GM21447 (cell line): Measurements from ENCODE around the gene PFDN5.
A peak's percentile ranks its signal among the peaks of the same experiment; 100 is the strongest.

Experiments used
- ATAC-seq: cut with Tn5 transposase; IDR thresholded peaks from one replicate; pipeline ENCODE4 v1.9.1; 2021; ENCODE audit not compliant: unreplicated experiment

Gene PFDN5

GRCh38 chr12:53295070-53295890 lies at the start of gene PFDN5:
Gene PFDN5 (plus strand): TSS chr12:53295542. CDS start chr12:53295568, 26 bp downstream.
- peak; percentile 79 for ATAC-seq

GRCh38 chr12:53251477-53252348 lies 43.6 kb upstream of the PFDN5 start:
- peak; percentile 75 for ATAC-seq

GRCh38 chr12:53252349-53252916 lies 42.9 kb upstream of the PFDN5 start:
- no peak for ATAC-seq

- no peak for ATAC-seq
These were observed 42.0 kb upstream of the PFDN5 start for GRCh38 chr12:53253298-53253697.

DNA sequence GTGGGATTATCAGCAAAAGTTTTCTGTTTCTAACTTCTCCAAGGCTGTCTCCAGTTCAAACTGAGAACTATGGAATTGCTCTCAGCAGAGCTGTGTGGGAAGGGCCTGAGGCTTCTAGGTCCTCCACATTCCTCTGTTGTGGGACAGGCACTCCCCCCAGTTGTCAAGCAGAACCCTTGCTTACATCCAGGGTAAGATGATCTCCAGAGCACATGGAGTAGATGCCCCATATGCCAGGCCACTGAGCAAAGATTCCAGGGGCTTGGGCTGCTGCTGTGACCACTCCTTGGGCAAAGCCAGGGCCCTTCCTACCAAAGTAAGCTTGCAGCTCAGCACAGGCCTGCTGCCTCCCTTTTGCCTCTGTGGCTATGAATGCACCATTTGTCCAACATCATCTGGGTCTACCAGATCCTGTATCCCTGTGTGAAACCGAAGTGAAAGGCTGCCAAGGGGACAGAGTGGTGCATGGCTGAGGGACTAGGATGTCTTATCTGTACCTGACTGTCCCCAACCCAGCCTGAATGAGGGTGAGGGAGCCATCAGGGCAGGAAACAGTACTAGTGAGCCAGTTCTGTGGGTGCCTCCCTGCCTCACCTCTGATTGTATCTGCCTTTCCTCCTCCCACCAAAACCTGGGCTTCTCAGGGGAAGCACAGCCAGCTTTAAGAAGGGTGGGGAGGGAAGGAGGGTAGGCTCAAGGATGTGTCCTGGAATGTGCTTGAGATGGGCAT lies 40.4 kb upstream of the PFDN5 start:
- no peak for ATAC-seq

- no peak for ATAC-seq
These were observed 39.3 kb upstream of the PFDN5 start for GRCh38 chr12:53255996-53256395.

- no peak for ATAC-seq
These were observed 36.5 kb upstream of the PFDN5 start for GRCh38 chr12:53258541-53259539.

DNA sequence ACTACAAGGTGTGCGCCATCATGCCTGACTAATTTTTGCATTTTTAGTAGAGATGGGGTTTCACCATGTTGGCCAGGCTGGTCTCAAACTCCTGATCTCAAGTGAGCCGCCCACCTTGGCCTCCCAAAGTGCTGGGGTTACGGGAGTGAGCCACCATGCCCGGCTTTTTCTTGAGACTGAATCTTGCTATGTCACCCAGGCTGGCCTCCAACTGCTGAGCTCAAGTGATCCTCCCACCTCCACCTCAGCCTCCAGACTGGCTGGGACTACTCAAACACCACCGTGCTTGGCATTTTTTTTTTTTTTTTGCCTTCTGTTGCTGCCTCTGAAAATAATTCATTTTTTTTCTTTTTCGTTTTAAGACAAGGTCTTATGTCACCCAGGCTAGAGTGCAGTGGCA lies 35.5 kb upstream of the PFDN5 start:
- ATAC-seq = no peak

DNA sequence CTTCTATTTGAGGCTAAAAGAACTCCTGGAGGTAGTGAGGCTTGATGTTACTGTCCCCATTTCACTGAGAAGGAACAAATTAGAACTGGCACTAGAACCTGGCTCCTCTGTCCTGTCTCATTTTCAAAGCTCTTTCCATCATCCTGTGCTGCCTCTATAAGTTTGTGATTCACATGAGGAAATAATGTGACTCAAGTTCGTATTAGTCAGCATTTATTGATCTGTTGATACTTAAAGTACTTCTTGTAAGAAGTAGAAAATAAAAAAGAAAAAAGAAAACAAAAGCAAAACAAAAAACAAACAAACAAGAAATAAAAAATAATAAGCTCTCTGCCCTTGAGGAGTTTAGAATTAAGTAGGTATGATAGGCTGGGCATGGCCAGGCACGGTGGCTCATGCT lies 29.6 kb upstream of the PFDN5 start:
- ATAC-seq = no peak

DNA sequence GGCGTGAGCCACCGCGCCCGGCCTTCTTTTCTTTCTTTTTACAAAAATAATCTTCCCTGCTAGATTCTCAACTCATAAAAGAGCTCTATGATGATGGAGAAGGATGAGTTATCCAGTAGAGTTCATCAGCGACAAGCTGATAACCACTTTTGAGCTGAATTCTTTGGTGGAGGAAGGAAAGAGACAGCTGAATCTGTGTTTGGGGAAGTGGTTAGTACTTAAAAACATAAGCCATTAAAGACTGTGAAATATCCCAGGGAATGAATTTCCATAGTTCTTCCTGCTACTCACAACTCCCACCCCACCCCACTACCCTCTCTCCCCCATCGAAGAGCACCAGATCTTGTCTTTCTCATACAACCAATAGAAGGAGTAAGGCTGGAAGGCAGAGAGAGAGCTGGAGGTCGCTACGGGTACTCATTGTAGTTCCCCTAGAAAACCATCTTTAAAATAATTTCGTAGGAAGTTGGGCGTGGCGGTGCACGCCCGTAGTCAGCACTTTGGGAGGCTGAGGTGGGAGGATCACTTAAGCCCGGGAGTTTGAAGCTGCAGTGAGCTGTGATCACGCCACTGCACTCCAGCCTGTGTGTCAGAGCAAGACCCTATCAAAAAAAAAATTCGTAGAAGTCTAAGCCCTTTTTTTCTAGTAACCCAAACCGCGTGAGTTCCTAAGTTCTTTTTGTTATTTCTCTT lies 27.9 kb upstream of the PFDN5 start:
- no peak for ATAC-seq

DNA sequence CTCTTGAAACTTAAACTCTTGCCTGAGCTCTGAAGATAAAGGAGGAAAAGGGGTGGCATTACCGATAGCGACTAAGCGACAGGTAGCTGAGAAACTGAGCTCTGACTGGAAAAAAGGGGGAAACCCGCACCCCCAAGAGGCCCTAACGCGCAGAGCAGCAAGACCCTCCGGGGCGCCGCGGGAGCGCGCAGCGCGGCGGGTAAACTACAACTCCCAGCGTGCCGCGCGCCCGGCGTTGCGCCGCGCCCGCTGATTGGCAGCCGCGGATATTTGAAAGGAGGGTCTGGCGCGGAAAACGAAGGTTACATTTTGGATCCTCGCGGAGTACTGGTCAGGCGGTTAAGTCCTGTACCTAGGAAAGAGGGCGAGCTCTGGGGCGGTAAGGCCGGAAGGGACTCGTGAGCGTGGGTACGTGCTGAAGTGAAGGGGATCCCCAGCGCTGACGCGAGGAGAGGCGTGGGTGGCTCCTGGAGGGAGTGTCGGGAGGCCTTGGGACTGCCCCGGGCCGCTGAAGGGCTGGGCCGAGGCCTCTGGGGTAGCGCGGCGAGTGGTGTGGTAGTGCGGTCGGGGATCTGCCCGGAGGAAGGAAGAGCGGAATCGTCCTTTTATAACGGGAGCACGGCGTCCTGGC lies 27.2 kb upstream of the PFDN5 start, which contains the start of gene ESPL1:
Gene ESPL1 (plus strand): TSS at position 301 of the 631 bp plus-strand sequence. CDS start 468 bp downstream, outside the sequence.
- peak; percentile 84 for ATAC-seq

- ATAC-seq = no peak
These were observed 26.4 kb upstream of the PFDN5 start for GRCh38 chr12:53268630-53269562.

DNA sequence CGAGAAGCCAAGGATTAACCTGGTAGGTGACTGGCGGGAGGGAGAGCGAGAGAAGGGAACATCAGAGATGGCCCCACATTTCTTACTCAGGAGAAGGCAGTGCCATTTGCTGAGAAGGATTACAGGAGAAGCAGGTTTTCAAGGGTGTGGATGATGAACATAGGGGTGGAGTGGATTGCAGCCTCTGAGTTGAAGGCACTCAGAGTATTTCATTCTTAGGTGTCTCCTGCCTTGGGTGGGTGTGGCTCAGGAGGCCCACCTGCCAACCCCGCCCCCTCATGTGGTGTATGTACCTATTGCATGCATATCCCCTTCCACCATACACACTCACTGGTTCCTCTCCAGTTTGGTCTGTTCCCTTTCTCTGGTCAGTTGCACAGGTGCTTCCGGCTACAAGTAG lies 20.9 kb upstream of the PFDN5 start:
- no peak for ATAC-seq

DNA sequence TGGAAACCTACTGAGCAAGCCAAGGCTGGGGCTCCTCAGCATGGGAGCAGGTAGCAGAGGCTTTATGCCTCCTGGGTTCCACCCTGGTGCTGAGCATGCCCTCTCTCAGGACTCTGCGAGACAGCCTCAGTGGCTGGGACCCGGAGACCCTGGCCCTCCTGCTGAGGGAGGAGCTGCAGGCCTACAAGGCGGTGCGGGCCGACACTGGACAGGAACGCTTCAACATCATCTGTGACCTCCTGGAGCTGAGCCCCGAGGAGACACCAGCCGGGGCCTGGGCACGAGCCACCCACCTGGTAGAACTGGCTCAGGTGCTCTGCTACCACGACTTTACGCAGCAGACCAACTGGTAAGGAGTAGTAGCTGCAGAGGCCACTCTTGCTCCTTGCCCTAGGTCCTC lies 18.8 kb upstream of the PFDN5 start:
- no peak for ATAC-seq

DNA sequence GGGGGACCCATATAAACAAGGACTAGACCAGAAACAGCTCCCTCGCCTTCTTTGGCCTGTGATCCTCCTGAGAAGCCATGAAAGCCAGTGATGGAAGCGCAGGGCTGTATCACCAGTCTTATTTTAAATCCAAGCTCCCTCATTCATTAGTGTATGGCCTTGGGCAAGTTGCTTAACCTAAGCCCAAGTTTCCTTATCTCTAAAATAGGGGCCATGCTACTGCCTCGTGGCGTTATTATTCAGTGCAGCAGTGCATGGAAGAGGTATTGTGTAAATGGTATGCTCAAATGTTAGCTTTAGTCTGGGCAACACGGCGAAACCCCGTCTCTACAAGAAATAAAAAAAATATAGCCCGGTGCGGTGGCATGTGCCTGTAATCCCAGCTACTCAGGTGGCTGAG lies 17.4 kb upstream of the PFDN5 start:
- ATAC-seq = no peak

DNA sequence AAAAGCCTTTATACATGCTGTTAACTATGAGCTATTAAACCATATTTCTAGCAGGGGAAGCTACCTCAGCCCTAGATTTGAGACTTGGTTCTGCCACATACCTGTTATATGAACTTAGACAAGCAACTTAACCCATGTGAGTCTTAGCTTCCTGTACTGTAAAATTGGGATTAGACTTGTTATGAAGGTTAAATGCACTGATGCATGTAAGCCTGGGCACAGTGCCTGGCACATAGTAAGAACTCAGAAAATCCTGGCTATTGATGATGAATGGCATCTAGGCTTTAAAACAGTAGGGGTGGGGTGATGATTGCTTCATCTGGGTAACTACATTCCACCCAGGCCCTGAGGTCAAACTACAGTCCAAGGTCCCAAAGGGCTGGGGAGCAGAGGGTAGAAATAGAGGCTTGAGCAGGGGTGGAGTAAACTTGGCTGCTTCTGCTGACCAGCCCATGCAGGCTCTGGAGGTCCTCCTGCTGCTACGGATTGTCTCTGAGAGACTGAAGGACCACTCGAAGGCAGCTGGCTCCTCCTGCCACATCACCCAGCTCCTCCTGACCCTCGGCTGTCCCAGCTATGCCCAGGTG lies 16.0 kb upstream of the PFDN5 start:
- ATAC-seq = no peak

GRCh38 chr12:53279888-53280498 lies 15.3 kb upstream of the PFDN5 start:
- no peak for ATAC-seq
